ENCODE measurements around the gene CDYL2.
"Not testable (repeated sequence)": the region's sequence is repeated elsewhere in the genome, so short reads cannot be mapped to it uniquely, and the experiment has no call there.

The CDYL2 gene

DNA sequence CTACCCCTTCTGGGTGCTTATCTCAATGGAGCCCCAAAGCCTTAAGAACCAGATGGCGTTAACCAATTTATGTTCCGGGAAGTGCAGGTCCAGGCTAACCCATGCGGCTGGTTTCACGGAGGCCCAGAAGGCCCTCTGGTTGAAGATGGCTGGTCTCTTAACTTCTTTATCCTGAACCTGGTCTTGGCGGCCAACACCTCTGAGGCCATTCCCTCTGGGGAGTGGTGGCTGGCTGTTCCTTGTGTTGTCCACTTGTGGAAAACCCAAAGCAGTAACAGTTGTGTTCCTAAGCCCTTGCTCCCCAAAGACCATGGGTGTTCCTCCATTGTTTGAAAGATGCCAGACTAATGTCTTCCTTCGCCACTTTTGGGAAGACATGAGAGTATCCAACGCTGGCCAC lies 1.5 kb downstream of the CDYL2 start:
- H3K4me3 ChIP-seq (ENCODE audit: low read length): no peak overlapping the region
- TF ChIP-seq, protein P1, sequence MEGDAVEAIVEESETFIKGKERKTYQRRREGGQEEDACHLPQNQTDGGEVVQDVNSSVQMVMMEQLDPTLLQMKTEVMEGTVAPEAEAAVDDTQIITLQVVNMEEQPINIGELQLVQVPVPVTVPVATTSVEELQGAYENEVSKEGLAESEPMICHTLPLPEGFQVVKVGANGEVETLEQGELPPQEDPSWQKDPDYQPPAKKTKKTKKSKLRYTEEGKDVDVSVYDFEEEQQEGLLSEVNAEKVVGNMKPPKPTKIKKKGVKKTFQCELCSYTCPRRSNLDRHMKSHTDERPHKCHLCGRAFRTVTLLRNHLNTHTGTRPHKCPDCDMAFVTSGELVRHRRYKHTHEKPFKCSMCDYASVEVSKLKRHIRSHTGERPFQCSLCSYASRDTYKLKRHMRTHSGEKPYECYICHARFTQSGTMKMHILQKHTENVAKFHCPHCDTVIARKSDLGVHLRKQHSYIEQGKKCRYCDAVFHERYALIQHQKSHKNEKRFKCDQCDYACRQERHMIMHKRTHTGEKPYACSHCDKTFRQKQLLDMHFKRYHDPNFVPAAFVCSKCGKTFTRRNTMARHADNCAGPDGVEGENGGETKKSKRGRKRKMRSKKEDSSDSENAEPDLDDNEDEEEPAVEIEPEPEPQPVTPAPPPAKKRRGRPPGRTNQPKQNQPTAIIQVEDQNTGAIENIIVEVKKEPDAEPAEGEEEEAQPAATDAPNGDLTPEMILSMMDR (IDR thresholded peaks at IDR 0.05; ENCODE audit: insufficient read depth, low read depth, low read length, missing control alignments): no peak

DNA sequence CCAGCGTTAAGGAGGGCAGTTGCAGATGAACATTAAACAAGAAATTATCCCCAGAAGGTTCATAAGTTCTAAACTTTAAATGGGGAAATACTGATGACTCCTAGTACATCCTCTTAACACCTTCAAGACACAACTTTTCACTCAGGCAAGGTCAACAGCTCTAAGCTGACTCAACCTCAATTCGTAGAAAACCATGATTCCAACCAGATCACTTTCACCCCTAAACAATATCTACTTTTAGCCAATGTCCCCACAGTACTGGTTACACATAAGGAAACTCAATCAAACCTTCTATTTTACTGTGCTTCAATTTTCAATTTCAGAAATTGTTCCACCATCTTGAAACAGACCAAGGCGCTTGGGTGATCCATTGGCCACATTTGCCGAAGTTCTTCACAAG lies 2.3 kb downstream of the CDYL2 start:
- no peak overlapping the region for H3K4me3 ChIP-seq (ENCODE audit: low read length)
- TF ChIP-seq, protein P1 (IDR thresholded peaks at IDR 0.05; ENCODE audit: insufficient read depth, low read depth, low read length, missing control alignments): no peak
- DNase-seq (ENCODE audit: low read depth): no peak

More for the DNA sequence above, 1.5 kb downstream of the CDYL2 start:
- DNase-seq (ENCODE audit: low read depth): no peak

DNA sequence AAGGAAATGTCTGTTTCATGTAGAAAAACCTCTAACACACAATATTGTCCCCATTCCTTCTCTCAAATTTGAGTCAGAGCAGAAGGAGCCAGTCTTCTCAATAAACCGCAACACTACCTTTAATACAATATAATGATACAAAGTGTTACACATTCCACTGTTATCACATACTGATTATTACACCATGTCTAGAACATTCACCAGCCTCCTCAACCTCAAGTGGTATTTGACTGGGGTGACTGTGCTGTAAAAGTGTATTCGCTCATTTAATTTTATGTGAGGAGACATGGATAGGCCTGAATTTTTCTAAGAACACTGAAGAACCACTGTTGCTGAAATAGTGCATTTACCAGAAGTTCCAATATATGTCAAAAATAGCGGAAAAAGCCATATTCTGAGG lies 10.3 kb downstream of the CDYL2 start:
- DNase-seq (ENCODE audit: low read depth): no peak
- H3K4me3 ChIP-seq (ENCODE audit: low read length): no peak overlapping the region
- TF ChIP-seq, protein P1 (IDR thresholded peaks at IDR 0.05; ENCODE audit: insufficient read depth, low read depth, low read length, missing control alignments): no peak

DNA sequence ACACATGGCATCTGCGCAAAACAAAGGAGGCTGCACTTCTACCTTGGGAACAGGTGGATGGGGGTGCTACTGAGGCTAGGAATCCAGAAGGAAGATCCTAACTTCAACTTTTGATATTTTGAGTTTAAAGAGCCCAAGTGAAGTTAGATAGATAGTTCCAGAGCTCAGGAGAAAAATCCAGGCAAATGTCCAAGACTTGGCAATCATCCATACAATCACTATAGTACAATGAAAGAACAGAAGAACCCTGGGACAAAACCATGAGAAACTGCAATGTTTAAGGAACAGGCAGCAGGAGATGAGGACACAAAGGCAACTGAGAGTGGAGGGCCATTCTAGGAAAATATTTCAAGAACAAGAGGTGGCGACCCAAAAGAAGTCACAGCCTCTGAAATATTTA lies 12.4 kb downstream of the CDYL2 start:
- no peak overlapping the region for H3K4me3 ChIP-seq (ENCODE audit: low read length)
- TF ChIP-seq, protein P1 (IDR thresholded peaks at IDR 0.05; ENCODE audit: insufficient read depth, low read depth, low read length, missing control alignments): no peak
- no peak for DNase-seq (ENCODE audit: low read depth)

DNA sequence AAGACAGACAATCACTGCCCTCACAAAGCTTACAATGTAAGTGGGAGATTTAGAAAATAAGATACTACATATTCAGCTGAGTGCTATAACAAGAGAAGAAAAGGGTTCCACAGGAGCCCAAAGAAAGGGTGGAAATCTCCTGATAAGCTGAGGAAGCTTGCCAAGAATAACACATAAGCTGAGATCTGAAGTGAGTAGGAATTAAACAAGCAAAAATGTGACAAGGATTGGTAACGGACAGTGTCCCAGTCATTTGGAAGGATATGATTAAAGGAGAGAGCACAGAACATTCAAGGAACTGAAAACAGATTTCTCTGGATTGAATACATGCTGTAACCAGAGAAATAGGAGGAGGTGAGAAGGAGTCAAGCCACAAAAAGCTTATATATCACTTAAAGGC lies 13.0 kb downstream of the CDYL2 start:
- TF ChIP-seq, protein P1 (IDR thresholded peaks at IDR 0.05; ENCODE audit: insufficient read depth, low read depth, low read length, missing control alignments): no peak
- DNase-seq (ENCODE audit: low read depth): no peak

DNA sequence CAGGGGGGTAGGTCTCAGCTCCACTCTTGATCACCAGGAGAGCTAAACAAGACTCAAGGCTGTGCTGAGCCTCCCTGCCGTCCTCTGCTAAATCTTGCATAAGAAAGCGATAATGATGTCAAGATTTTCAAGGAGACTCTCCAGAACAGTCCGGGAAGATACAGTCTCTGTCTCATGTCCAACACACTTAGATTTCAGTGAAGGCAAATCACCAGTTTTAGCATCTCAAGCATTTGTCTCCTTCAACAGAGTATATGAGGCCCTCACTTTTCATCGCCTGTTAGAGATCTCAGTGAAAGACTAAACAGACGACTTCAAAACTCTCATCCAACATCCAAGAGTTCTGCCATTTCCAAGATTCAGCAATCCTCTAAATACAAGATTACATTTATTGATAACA lies 13.6 kb downstream of the CDYL2 start:
- no peak overlapping the region for H3K4me3 ChIP-seq (ENCODE audit: low read length)
- TF ChIP-seq, protein P1 (IDR thresholded peaks at IDR 0.05; ENCODE audit: insufficient read depth, low read depth, low read length, missing control alignments): no peak
- DNase-seq (ENCODE audit: low read depth): no peak

More for the DNA sequence above, 13.0 kb downstream of the CDYL2 start:
- no peak overlapping the region for H3K4me3 ChIP-seq (ENCODE audit: low read length)

DNA sequence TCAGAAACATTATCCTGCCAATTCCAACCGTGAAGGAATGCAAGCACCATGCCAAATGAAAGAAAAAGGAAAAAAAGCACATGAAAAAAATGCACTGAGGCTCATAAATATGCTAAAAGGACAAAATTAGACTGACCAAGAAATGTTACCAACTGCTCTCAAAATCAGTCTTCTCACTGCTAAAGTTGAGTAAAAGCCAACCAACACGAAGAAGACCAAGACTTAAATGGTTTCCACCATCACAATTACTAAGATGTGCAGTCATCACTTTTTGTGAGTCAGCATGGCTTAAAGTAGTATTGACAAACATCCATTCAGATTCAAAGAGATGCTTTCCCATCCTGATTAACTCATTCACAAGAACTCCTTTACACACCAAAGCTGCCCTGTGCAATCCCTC lies 16.4 kb downstream of the CDYL2 start:
- DNase-seq (ENCODE audit: low read depth): peak; percentile 36
- H3K4me3 ChIP-seq (ENCODE audit: low read length): no peak overlapping the region
- TF ChIP-seq, protein P1 (IDR thresholded peaks at IDR 0.05; ENCODE audit: insufficient read depth, low read depth, low read length, missing control alignments): no peak

DNA sequence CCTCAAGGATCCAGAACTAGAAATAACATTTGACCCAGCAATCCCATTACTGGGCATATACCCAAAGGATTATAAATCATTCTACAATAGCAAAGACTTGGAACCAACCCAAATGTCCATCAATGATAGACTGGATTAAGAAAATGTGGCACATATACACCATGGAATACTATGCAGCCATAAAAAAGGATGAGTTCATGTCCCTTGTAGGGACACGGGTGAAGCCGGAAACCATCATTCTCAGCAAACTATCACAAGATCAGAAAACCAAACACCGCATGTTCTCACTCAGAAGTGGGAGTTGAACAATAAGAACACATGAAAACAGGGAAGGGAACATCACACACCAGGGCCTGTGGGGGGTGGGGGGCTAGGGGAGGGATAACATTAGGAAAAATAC lies 17.8 kb downstream of the CDYL2 start:
- not testable (repeated sequence) for H3K4me3 ChIP-seq (ENCODE audit: low read length)

More for the DNA sequence above, 17.8 kb downstream of the CDYL2 start:
- DNase-seq (ENCODE audit: low read depth): not testable (repeated sequence)
